H1 (cell line): ENCODE measurements around the gene PRKCA. TPM values are rescaled to one million over a fixed set of nuclear protein-coding genes. Genes with fewer than 3 reads are reported as not detected.

Experiments used
- CTCF ChIA-PET: fragments of 300-600 bp; sonication (Branson Sonifier 250); formaldehyde crosslinking; loops from one replicate; lab custom pipeline; 2021; ENCODE audit not compliant: partially characterized antibody; lab: Charles Lee
- POLR2A ChIA-PET: fragments of 300-600 bp; sonication (Branson Sonifier 250); formaldehyde crosslinking; loops from one replicate; lab custom pipeline; 2021; ENCODE audit warnings: inconsistent platforms; ENCODE audit not compliant: partially characterized antibody; lab: Charles Lee
- DNase-seq, 2 experiments: peaks; one replicate each; pipeline versions ENCODE4 v3.0.0 to v3.0.0-alpha.2; 2010 to 2022; ENCODE audit warnings: low spot score in 2 of 2, low read depth in 1 of 2, mixed read lengths in 1 of 2
- FAIRE-seq: peaks from 2 replicates; lab custom pipeline; 2011; peaks lifted over from hg19 to GRCh38; lab: Jason Lieb, UNC
- H2AFZ ChIP-seq: 2 replicates; pipeline ENCODE4 v1.8.1; 2012; ENCODE audit warnings: low read length, inconsistent platforms
- H2AK5ac ChIP-seq: 2 replicates; pipeline ENCODE4 v1.6.1; 2013; ENCODE audit warnings: low read depth, low read length
- H2BK120ac ChIP-seq: replicated peaks from 2 replicates; pipeline ENCODE3; 2013; ENCODE audit warnings: low read depth, low read length, inconsistent platforms
- H2BK12ac ChIP-seq: 2 replicates; pipeline ENCODE4 v1.6.1; 2013; ENCODE audit warnings: low read depth, low read length
- H2BK15ac ChIP-seq: 2 replicates; pipeline ENCODE4 v1.6.1; 2013; ENCODE audit warnings: low read length
- H2BK20ac ChIP-seq: 2 replicates; pipeline ENCODE4 v1.6.1; 2013; ENCODE audit warnings: low read length
- H2BK5ac ChIP-seq: 2 replicates; pipeline ENCODE4 v1.6.1; 2013; ENCODE audit warnings: low read depth, low read length
- H3K14ac ChIP-seq: 2 replicates; pipeline ENCODE4 v1.6.1; 2013; ENCODE audit warnings: inconsistent platforms; ENCODE audit not compliant: insufficient read length
- H3K18ac ChIP-seq: 2 replicates; pipeline ENCODE4 v1.6.1; 2013; ENCODE audit warnings: low read length; ENCODE audit errors: extremely low read depth
- H3K23ac ChIP-seq: 2 replicates; pipeline ENCODE4 v1.6.1; 2013; ENCODE audit warnings: inconsistent platforms; ENCODE audit not compliant: insufficient read length
- H3K23me2 ChIP-seq: 2 replicates; pipeline ENCODE4 v1.6.1; 2013; ENCODE audit warnings: low read depth, low read length
- H3K27ac ChIP-seq: 2 replicates; pipeline ENCODE4 v1.6.1; 2011; ENCODE audit warnings: low read depth, low read length, inconsistent platforms
- H3K27me3 ChIP-seq, 4 experiments: replicated peaks in 1 of 4; 1 replicate in 1 of 4; 2 replicates in 3 of 4; pipeline versions ENCODE4 v1.6.1 to v1.8.1; 2011 to 2013; ENCODE audit warnings: low read length in 3 of 4, mild to moderate bottlenecking in 3 of 4, inconsistent platforms in 2 of 4, mixed read lengths in 2 of 4, moderate library complexity in 1 of 4; ENCODE audit not compliant: control insufficient read depth in 3 of 4, insufficient read depth in 3 of 4; ENCODE audit errors: extremely low read depth in 1 of 4
- H3K36me3 ChIP-seq, 4 experiments: 2 replicates each; pipeline versions ENCODE4 v1.6.1 to v1.8.1; 2011 to 2013; ENCODE audit warnings: mild to moderate bottlenecking in 4 of 4, low read length in 3 of 4, moderate library complexity in 2 of 4, control low read depth in 1 of 4, inconsistent platforms in 1 of 4; ENCODE audit not compliant: insufficient read depth in 4 of 4, control insufficient read depth in 2 of 4
- H3K4ac ChIP-seq: replicated peaks from 2 replicates; pipeline ENCODE3; 2013; ENCODE audit warnings: low read length, low read depth, mixed read lengths, inconsistent platforms; ENCODE audit not compliant: insufficient read length
- H3K4me1 ChIP-seq, 4 experiments: replicated peaks in 1 of 4; 1 replicate in 1 of 4; 2 replicates in 3 of 4; pipeline versions ENCODE4 v1.6.1 to v1.8.1; 2011 to 2013; ENCODE audit warnings: low read length in 3 of 4, inconsistent platforms in 2 of 4, mixed read lengths in 1 of 4; ENCODE audit not compliant: insufficient read depth in 4 of 4, control insufficient read depth in 3 of 4
- H3K4me2 ChIP-seq, 2 experiments: 2 replicates each; pipeline versions ENCODE4 v1.6.1 to v1.8.1; 2011 to 2013; ENCODE audit warnings: low read depth in 2 of 2, low read length in 2 of 2, control low read depth in 1 of 2, inconsistent platforms in 1 of 2, mild to moderate bottlenecking in 1 of 2; ENCODE audit not compliant: insufficient read depth in 1 of 2
- H3K4me3 ChIP-seq, 4 experiments: fragments of 200-600, 300-600 bp in 1 of 4; sonication (generic), shearing (Covaris generic), sonication (Bioruptor Twin) in 1 of 4; 2 replicates each; pipeline versions ENCODE4 v1.5.1 to v1.8.1; 2011 to 2016; ENCODE audit warnings: low read length in 4 of 4, low read depth in 3 of 4, control low read depth in 2 of 4, inconsistent platforms in 2 of 4, mild to moderate bottlenecking in 2 of 4, mixed read lengths in 1 of 4, moderate library complexity in 1 of 4; ENCODE audit not compliant: insufficient read depth in 2 of 4; ENCODE audit errors: extremely low read depth in 1 of 4
- H3K56ac ChIP-seq: replicated peaks from 2 replicates; pipeline ENCODE3; 2013; ENCODE audit warnings: low read depth, mild to moderate bottlenecking, mixed read lengths, low read length, inconsistent platforms; ENCODE audit not compliant: insufficient read length
- H3K79me1 ChIP-seq: 2 replicates; pipeline ENCODE4 v1.6.1; 2013; ENCODE audit warnings: low read depth, low read length, control low read depth
- H3K79me2 ChIP-seq, 2 experiments: 2 replicates each; pipeline versions ENCODE4 v1.6.1 to v1.8.1; 2012 to 2013; ENCODE audit warnings: low read length in 2 of 2, mild to moderate bottlenecking in 2 of 2, inconsistent platforms in 1 of 2; ENCODE audit not compliant: insufficient read depth in 2 of 2, control insufficient read depth in 1 of 2
- H3K9ac ChIP-seq, 4 experiments: replicated peaks in 1 of 4; 1 replicate in 1 of 4; 2 replicates in 3 of 4; pipeline versions ENCODE4 v1.6.1 to v1.8.1; 2011 to 2013; ENCODE audit warnings: low read depth in 3 of 4, low read length in 3 of 4, control low read depth in 2 of 4, mild to moderate bottlenecking in 2 of 4, moderate library complexity in 2 of 4, inconsistent platforms in 1 of 4; ENCODE audit errors: extremely low read depth in 1 of 4
- H3K9me3 ChIP-seq, 2 experiments: 2 replicates each; pipeline versions ENCODE4 v1.6.1 to v1.8.1; 2012 to 2013; ENCODE audit warnings: mild to moderate bottlenecking in 2 of 2, moderate library complexity in 2 of 2, control low read depth in 1 of 2, inconsistent platforms in 1 of 2, low read depth in 1 of 2, low read length in 1 of 2, mixed read lengths in 1 of 2; ENCODE audit not compliant: insufficient read depth in 2 of 2
- H4K20me1 ChIP-seq, 2 experiments: replicated peaks in 1 of 2; 2 replicates each; pipeline versions ENCODE3 to v1.8.1; 2011 to 2013; ENCODE audit warnings: inconsistent platforms in 2 of 2, low read length in 2 of 2, mild to moderate bottlenecking in 1 of 2; ENCODE audit not compliant: insufficient read depth in 2 of 2, control insufficient read depth in 1 of 2
- H4K5ac ChIP-seq: 2 replicates; pipeline ENCODE4 v1.6.1; 2013; ENCODE audit warnings: low read length, low read depth, mixed read lengths, inconsistent platforms; ENCODE audit not compliant: insufficient read length
- H4K8ac ChIP-seq: 2 replicates; pipeline ENCODE4 v1.8.0; 2013; ENCODE audit warnings: mild to moderate bottlenecking, moderate library complexity, low read length, inconsistent platforms; ENCODE audit not compliant: insufficient read depth; ENCODE audit errors: extremely low read depth
- H4K91ac ChIP-seq: replicated peaks from 2 replicates; pipeline ENCODE3; 2013; ENCODE audit warnings: low read length, mixed read lengths, inconsistent platforms; ENCODE audit not compliant: insufficient read length
- BRCA1 ChIP-seq: IDR thresholded peaks from 2 replicates; pipeline ENCODE4 v1.6.1; 2012; ENCODE audit warnings: low read depth, low read length, improper control_type of control experiment
- CBX5 ChIP-seq: fragments of 300-800, 300-1000 bp; sonication (generic); IDR thresholded peaks from 2 replicates; pipeline ENCODE4 v1.7.1; 2016; ENCODE audit warnings: antibody characterized with exemption, low read length, low read depth
- CBX8 ChIP-seq: fragments of 300-800, 300-1000 bp; sonication (generic); IDR thresholded peaks from 2 replicates; pipeline ENCODE4 v1.7.1; 2016; ENCODE audit warnings: low read depth, low read length, borderline replicate concordance
- EGR1 ChIP-seq: IDR thresholded peaks from 2 replicates; pipeline ENCODE4 v1.6.1; 2011; ENCODE audit warnings: low read depth, low read length, borderline replicate concordance
- FOSL1 ChIP-seq: IDR thresholded peaks from 2 replicates; pipeline ENCODE4 v1.6.1; 2011; ENCODE audit warnings: mild to moderate bottlenecking, low read depth, low read length, moderate library complexity; ENCODE audit not compliant: insufficient read depth
- GTF2F1 ChIP-seq: IDR thresholded peaks from 2 replicates; pipeline ENCODE4 v1.6.1; 2012; ENCODE audit warnings: low read depth, low read length, improper control_type of control experiment, borderline replicate concordance
- HDAC2 ChIP-seq, 2 experiments: fragments of 300-600 bp in 1 of 2; sonication (generic) in 1 of 2; IDR thresholded peaks; 2 replicates each; pipeline ENCODE4 v1.6.1; 2011 to 2012; ENCODE audit warnings: low read depth in 2 of 2, low read length in 2 of 2, mild to moderate bottlenecking in 2 of 2, moderate library complexity in 2 of 2, borderline replicate concordance in 1 of 2, inconsistent platforms in 1 of 2
- JUND ChIP-seq: IDR thresholded peaks from 2 replicates; pipeline ENCODE4 v1.6.1; 2011; ENCODE audit warnings: mild to moderate bottlenecking, improper control_type of control experiment, low read length
- MAFK ChIP-seq: IDR thresholded peaks from 2 replicates; pipeline ENCODE4 v1.6.1; 2012; ENCODE audit warnings: low read depth, mild to moderate bottlenecking, improper control_type of control experiment, low read length
- NANOG ChIP-seq: IDR thresholded peaks from 2 replicates; pipeline ENCODE4 v1.6.1; 2011; ENCODE audit warnings: low read length, low read depth, mild to moderate bottlenecking, inconsistent platforms; ENCODE audit not compliant: insufficient read depth, poor library complexity, severe bottlenecking
- RFX5 ChIP-seq: IDR thresholded peaks from 2 replicates; pipeline ENCODE4 v1.6.1; 2011; ENCODE audit warnings: low read depth, low read length, improper control_type of control experiment, borderline replicate concordance
- SP2 ChIP-seq: IDR thresholded peaks from 2 replicates; pipeline ENCODE4 v1.6.1; 2012; ENCODE audit warnings: mild to moderate bottlenecking, low read length, inconsistent platforms
- TBP ChIP-seq: IDR thresholded peaks from 2 replicates; pipeline ENCODE4 v1.6.1; 2011; ENCODE audit warnings: low read depth, low read length, improper control_type of control experiment
- YY1 ChIP-seq: IDR thresholded peaks from 2 replicates; pipeline ENCODE4 v1.6.1; 2011; ENCODE audit warnings: low read depth, mild to moderate bottlenecking, low read length
- WGBS, 2 experiments: shearing (Covaris generic) in 1 of 2; methylation state at CpG; one replicate each; pipeline versions ENCODE4 v1.1.6 to v1.1.7; 2013 to 2015; ENCODE audit warnings: low lambda C conversion rate in 2 of 2, mixed read lengths in 2 of 2, inconsistent platforms in 1 of 2, low coverage in 1 of 2, missing lambda C conversion rate in 1 of 2; ENCODE audit not compliant: insufficient replicate concordance in 2 of 2, insufficient coverage in 1 of 2, insufficient read length in 1 of 2; ENCODE audit errors: extremely low coverage in 1 of 2, missing lambda C conversion rate in 1 of 2; 5-methylcytosine and 5-hydroxymethylcytosine counted together
- polyA plus RNA-seq, 7 experiments: library from polyadenylated mRNA; depleted of rRNA in 3 of 7; stranded (reverse) in 5 of 7; unstranded in 2 of 7; fragments of >200 nt in 5 of 7; fragments of 200-250 nt in 2 of 7; gene quantifications; 1 replicate in 5 of 7; 2 replicates in 1 of 7; 4 replicates in 1 of 7; pipeline versions ENCODE4 v1.2.1 to v1.2.3, GENCODE V29; 2011 to 2013; ENCODE audit warnings: missing spikeins in 2 of 7, mixed read lengths in 2 of 7
- total RNA-seq: library from RNA; stranded (reverse); fragmentation: NEBNext Ultra II Directional; extraction: Animal tissue kit (Norgen Biotek cat#: 25700); gene quantifications from 2 replicates; pipeline ENCODE4 v1.2.1, GENCODE V29; 2021
- TF ChIP-seq, protein P1 (sequence below): IDR thresholded peaks from 2 replicates; pipeline ENCODE4 v1.6.1; 2012; ENCODE audit warnings: inconsistent platforms

The PRKCA gene
- total and polyA plus RNA-seq, 2 of the 8 experiments (the other 6 are each of a cell fraction or from before 2014, with no cell fraction given) = 5.8 to 17.8 TPM

DNA sequence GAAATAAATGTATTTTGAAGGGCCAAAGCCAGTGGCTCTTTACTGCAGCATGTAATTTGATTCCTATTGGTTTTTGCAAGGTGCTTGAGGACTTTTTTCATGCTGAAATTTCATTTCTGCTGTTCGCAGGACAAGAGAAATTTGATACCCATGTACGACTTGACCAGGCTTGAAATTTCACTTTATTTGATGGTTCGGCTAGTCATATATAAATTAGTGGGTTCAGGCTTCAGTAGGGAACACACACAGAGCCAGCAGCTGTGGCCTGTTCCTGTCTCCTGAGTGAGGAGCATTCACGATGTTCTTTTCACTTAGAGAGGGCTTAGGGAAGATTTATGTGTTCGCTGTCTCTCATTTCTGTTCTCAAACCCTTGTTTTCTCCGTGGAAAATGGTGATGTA is 274.1 kb downstream of the PRKCA start:
- H3K27ac ChIP-seq = no peak overlapping the region
- H3K4me2 ChIP-seq = no peak overlapping the region
- no peak overlapping the region for H2AFZ ChIP-seq
- H2BK120ac ChIP-seq = no peak overlapping the region
- 74% methylated on average over 6 of the region's 6 CpGs; no CpG with 5 or more reads in 1 of the 2 experiments for WGBS, 2 experiments
- no peak overlapping the region for H3K14ac ChIP-seq
- no peak overlapping the region for H4K8ac ChIP-seq
- no peak overlapping the region for H3K18ac ChIP-seq
- ChIA-PET CTCF (interaction anchor here (0.9 to 2.7 kb wide), 2 partner anchors 9 to 11 kb away, joined by 3 to 13 read pairs; no protein-coding TSS in a partner anchor), POLR2A (no interaction called here)
- no peak overlapping the region for H2BK12ac ChIP-seq
- H3K4me3 ChIP-seq = no peak overlapping the region
- no peak overlapping the region for H2BK15ac ChIP-seq
- H2AK5ac ChIP-seq = no peak overlapping the region
- H3K36me3 ChIP-seq = no peaks in the 10 kb centered on the region
- FAIRE-seq (no peak), DNase-seq (no peak)
- no peaks in the 10 kb centered on the region for H4K20me1 ChIP-seq
- H3K4ac ChIP-seq = no peak overlapping the region
- no peak overlapping the region for H4K5ac ChIP-seq
- H2BK5ac ChIP-seq = no peak overlapping the region
- H3K23me2 ChIP-seq = no peaks in the 10 kb centered on the region
- no peaks in the 10 kb centered on the region for H3K79me2 ChIP-seq
- no peaks in the 10 kb centered on the region for H3K79me1 ChIP-seq
- H3K23ac ChIP-seq = no peak overlapping the region
- no peaks in the 10 kb centered on the region for H3K27me3 ChIP-seq
- H3K56ac ChIP-seq = no peak overlapping the region
- H3K9ac ChIP-seq = no peak overlapping the region
- H3K9me3 ChIP-seq = no peaks in the 10 kb centered on the region
- peaks cover 0 to 14% (median 7%) of the 10 kb centered on the region in 4 experiments; a peak in 5 of 7 replicates for H3K4me1 ChIP-seq
- H4K91ac ChIP-seq = no peak overlapping the region
- H2BK20ac ChIP-seq = no peak overlapping the region
- TF ChIP-seq, protein P1, sequence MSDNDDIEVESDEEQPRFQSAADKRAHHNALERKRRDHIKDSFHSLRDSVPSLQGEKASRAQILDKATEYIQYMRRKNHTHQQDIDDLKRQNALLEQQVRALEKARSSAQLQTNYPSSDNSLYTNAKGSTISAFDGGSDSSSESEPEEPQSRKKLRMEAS = no peak
- TF ChIP-seq RFX5 = no peak
- TF ChIP-seq CBX8 = no peak
- TF ChIP-seq BRCA1 = no peak
- TF ChIP-seq GTF2F1 = no peak
- TF ChIP-seq SP2 = no peak
- TF ChIP-seq NANOG = no peak
- no peak for TF ChIP-seq EGR1
- TF ChIP-seq CBX5 = no peak
- no peak for TF ChIP-seq YY1
- no peak for TF ChIP-seq JUND
- TF ChIP-seq HDAC2 (IDR thresholded peaks at IDR 0.05; ENCODE audit: borderline replicate concordance in 1 of 2, low read depth in 2 of 2, low read length in 2 of 2) = no peak
- TF ChIP-seq FOSL1 = no peak
- TF ChIP-seq TBP = no peak
- no peak for TF ChIP-seq MAFK
